ENCODE measurements around the gene HS3ST6. TPM values are rescaled to one million over a fixed set of nuclear protein-coding genes. Genes with fewer than 3 reads are reported as not detected.
"Not testable (repeated sequence)": the region's sequence is repeated elsewhere in the genome, so short reads cannot be mapped to it uniquely, and the experiment has no call there.

Gene HS3ST6
- total RNA-seq, 1 experiment from 2014 or later: not detected

DNA sequence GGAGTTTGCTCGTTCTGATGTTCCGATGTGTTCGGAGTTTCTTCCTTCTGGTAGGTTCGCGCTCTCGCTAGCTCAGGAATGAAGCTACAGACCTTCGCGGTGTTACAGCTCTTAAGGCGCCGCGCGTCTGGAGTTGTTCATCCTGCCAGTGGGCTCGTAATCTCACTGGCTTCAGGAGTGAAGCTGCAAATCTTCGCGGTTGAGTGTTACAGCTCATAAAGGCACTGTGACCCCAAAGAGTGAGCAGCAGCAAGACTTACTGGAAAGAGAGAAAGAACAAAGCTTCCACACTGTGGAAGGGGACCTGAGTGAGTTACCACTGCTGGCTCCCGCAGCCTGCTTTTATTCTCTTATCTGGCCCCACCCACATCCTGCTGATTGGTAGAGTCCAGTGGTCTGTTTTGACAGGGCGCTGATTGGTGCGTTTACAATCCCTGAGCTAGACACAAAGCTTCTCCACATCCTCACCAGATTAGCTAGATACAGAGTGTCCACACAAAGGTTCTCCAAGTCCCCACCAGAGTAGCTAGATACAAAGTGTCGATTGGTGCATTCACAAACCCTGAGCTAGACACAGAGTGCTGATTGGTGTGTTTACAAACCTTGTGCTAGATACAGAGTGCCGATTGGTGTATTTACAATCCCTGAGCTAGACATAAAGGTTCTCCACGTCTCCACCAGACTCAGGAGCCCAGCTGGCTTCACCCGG is 39.4 kb upstream of the HS3ST6 start:
- H3K9me3 ChIP-seq (ENCODE audit: control insufficient read depth in 1 of 2, insufficient read depth in 1 of 2, low read depth in 1 of 2, low read length in 2 of 2); H3K9me2 ChIP-seq (ENCODE audit: insufficient read depth); intact Hi-C loops (cut with micrococcal nuclease); H4K20me1 ChIP-seq (ENCODE audit: insufficient read depth); ATAC-seq; H3K4me3 ChIP-seq (replicated peaks in 1 of 2; ENCODE audit: low read depth in 1 of 2, low read length in 2 of 2); H3K36me3 ChIP-seq (ENCODE audit: control insufficient read depth in 1 of 2, insufficient read depth in 2 of 2, low read length in 2 of 2); BruUV-seq (replicated peaks); H2AFZ ChIP-seq (ENCODE audit: low read depth, low read length, poor library complexity, severe bottlenecking); H3K27me3 ChIP-seq (ENCODE audit: insufficient read depth, low read length); H3K4me2 ChIP-seq (ENCODE audit: low read length); DNase-seq (ENCODE audit: low read depth, low spot score); H3K9ac ChIP-seq (ENCODE audit: low read length): not testable (repeated sequence)
- ChIA-PET CTCF (interaction anchor here (0.8 kb wide), 1 partner anchor 1615 kb away, joined by 3 read pairs; no protein-coding TSS in a partner anchor), POLR2A (interaction anchor here (1.7 kb wide), 1 partner anchor 14 kb away, joined by 8 read pairs; the partner anchor contains the start of gene MSRB1), RAD21 (ENCODE audit: low non-redundant PET in 1 of 2, low total read pairs in 2 of 2, uncharacterized antibody in 2 of 2, unreplicated experiment in 2 of 2) (interaction anchor here in 1 of 2 experiments (0.7 kb wide), 1 partner anchor 51 kb away, joined by 4 read pairs; no protein-coding TSS in a partner anchor)
- Histone ChIP-seq H3K4me1 (ENCODE audit: control insufficient read depth in 1 of 2, insufficient read depth in 2 of 2, low read length in 2 of 2) (peaks cover 10 to 30% of the 10 kb centered on the region in 2 experiments), H3K27ac (ENCODE audit: low read depth, low read length) (peak overlapping the region; percentile 88; the same call in 1 of the 2 replicates), H3K79me2 (ENCODE audit: insufficient read depth, low read length) (peaks cover 30% of the 10 kb centered on the region)
- peak; percentile 51 for TF ChIP-seq POLR2A (IDR thresholded peaks at IDR 0.05; ENCODE audit: borderline replicate concordance, extremely low read depth, insufficient read depth, insufficient read length)

GRCh38 chr16:1953734-1954133 is 35.5 kb upstream of the HS3ST6 start:
- Histone ChIP-seq H3K36me3 (ENCODE audit: control insufficient read depth in 1 of 2, insufficient read depth in 2 of 2, low read length in 2 of 2) (no peaks in the 10 kb centered on the region), H3K9me2 (ENCODE audit: insufficient read depth) (no peaks in the 10 kb centered on the region), H3K4me3 (replicated peaks in 1 of 2; ENCODE audit: low read depth in 1 of 2, low read length in 2 of 2) (no peak overlapping the region), H3K4me2 (ENCODE audit: low read length) (no peak overlapping the region), H4K20me1 (ENCODE audit: insufficient read depth) (no peaks in the 10 kb centered on the region), H3K27ac (ENCODE audit: low read depth, low read length) (no peak overlapping the region), H3K4me1 (ENCODE audit: control insufficient read depth in 1 of 2, insufficient read depth in 2 of 2, low read length in 2 of 2) (peaks cover 2 to 5% of the 10 kb centered on the region in 2 experiments), H3K79me2 (ENCODE audit: insufficient read depth, low read length) (no peaks in the 10 kb centered on the region), H3K9ac (ENCODE audit: low read length) (no peak overlapping the region), H2AFZ (ENCODE audit: low read depth, low read length, poor library complexity, severe bottlenecking) (no peak overlapping the region), H3K27me3 (ENCODE audit: insufficient read depth, low read length) (no peaks in the 10 kb centered on the region), H3K9me3 (ENCODE audit: control insufficient read depth in 1 of 2, insufficient read depth in 1 of 2, low read depth in 1 of 2, low read length in 2 of 2) (no peaks in the 10 kb centered on the region)
- CTCF ChIA-PET: no interaction called here
- intact Hi-C loops (cut with micrococcal nuclease): no loop called here
- RAD21 ChIA-PET (ENCODE audit: low non-redundant PET in 1 of 2, low total read pairs in 2 of 2, uncharacterized antibody in 2 of 2, unreplicated experiment in 2 of 2): no interaction called here
- DNase-seq (ENCODE audit: low read depth, low spot score) (no peak), ATAC-seq (no peak)
- BruUV-seq (replicated peaks): no TSS peak
- TF ChIP-seq POLR2A (IDR thresholded peaks at IDR 0.05; ENCODE audit: borderline replicate concordance, extremely low read depth, insufficient read depth, insufficient read length) (no peak), EZH2phosphoT487 (IDR thresholded peaks at IDR 0.05; ENCODE audit: borderline replicate concordance) (no peak), EGR1 (IDR thresholded peaks at IDR 0.05; ENCODE audit: low read depth) (no peak), ZFX (IDR thresholded peaks at IDR 0.05) (no peak), RAD21 (IDR thresholded peaks at IDR 0.05; ENCODE audit: low read depth) (no peak), CBX3 (IDR thresholded peaks at IDR 0.05; ENCODE audit: low read depth) (no peak), CEBPB (IDR thresholded peaks at IDR 0.05; ENCODE audit: low read depth) (no peak), FOSL1 (IDR thresholded peaks at IDR 0.05; ENCODE audit: low read depth) (no peak), TCF7L2 (IDR thresholded peaks at IDR 0.05; ENCODE audit: borderline replicate concordance, extremely low read depth, insufficient read depth, insufficient read length) (no peak), EZH2 (IDR thresholded peaks at IDR 0.05) (no peak), SP1 (IDR thresholded peaks at IDR 0.05; ENCODE audit: low read depth) (no peak)
- TF ChIP-seq, protein P1, sequence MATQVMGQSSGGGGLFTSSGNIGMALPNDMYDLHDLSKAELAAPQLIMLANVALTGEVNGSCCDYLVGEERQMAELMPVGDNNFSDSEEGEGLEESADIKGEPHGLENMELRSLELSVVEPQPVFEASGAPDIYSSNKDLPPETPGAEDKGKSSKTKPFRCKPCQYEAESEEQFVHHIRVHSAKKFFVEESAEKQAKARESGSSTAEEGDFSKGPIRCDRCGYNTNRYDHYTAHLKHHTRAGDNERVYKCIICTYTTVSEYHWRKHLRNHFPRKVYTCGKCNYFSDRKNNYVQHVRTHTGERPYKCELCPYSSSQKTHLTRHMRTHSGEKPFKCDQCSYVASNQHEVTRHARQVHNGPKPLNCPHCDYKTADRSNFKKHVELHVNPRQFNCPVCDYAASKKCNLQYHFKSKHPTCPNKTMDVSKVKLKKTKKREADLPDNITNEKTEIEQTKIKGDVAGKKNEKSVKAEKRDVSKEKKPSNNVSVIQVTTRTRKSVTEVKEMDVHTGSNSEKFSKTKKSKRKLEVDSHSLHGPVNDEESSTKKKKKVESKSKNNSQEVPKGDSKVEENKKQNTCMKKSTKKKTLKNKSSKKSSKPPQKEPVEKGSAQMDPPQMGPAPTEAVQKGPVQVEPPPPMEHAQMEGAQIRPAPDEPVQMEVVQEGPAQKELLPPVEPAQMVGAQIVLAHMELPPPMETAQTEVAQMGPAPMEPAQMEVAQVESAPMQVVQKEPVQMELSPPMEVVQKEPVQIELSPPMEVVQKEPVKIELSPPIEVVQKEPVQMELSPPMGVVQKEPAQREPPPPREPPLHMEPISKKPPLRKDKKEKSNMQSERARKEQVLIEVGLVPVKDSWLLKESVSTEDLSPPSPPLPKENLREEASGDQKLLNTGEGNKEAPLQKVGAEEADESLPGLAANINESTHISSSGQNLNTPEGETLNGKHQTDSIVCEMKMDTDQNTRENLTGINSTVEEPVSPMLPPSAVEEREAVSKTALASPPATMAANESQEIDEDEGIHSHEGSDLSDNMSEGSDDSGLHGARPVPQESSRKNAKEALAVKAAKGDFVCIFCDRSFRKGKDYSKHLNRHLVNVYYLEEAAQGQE (IDR thresholded peaks at IDR 0.05; ENCODE audit: low read depth): no peak
- TF ChIP-seq, protein P2, sequence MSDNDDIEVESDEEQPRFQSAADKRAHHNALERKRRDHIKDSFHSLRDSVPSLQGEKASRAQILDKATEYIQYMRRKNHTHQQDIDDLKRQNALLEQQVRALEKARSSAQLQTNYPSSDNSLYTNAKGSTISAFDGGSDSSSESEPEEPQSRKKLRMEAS (IDR thresholded peaks at IDR 0.05): no peak
- TF ChIP-seq, protein P3, sequence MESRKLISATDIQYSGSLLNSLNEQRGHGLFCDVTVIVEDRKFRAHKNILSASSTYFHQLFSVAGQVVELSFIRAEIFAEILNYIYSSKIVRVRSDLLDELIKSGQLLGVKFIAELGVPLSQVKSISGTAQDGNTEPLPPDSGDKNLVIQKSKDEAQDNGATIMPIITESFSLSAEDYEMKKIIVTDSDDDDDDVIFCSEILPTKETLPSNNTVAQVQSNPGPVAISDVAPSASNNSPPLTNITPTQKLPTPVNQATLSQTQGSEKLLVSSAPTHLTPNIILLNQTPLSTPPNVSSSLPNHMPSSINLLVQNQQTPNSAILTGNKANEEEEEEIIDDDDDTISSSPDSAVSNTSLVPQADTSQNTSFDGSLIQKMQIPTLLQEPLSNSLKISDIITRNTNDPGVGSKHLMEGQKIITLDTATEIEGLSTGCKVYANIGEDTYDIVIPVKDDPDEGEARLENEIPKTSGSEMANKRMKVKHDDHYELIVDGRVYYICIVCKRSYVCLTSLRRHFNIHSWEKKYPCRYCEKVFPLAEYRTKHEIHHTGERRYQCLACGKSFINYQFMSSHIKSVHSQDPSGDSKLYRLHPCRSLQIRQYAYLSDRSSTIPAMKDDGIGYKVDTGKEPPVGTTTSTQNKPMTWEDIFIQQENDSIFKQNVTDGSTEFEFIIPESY (IDR thresholded peaks at IDR 0.05; ENCODE audit: extremely low read depth, insufficient replicate concordance, low read length): no peak
- POLR2A ChIA-PET: interaction anchor here (1.0 to 2.8 kb wide), 3 partner anchors 10 to 202 kb away, joined by 3 to 17 read pairs (median 9); partner anchors contain the start of genes MSRB1, RPS2 and TRAF7
